HepG2 (cell line): ENCODE results near the gene CARMIL3. TPM values are rescaled to one million over a fixed set of nuclear protein-coding genes. Genes with fewer than 3 reads are reported as not detected.

Experiments
- AHDC1 ChIP-seq: sonication (generic); formaldehyde crosslinking; IDR thresholded peaks from 2 replicates; pipeline ENCODE4 v1.5.1; 2020; ENCODE audit warnings: mild to moderate bottlenecking, missing genetic modification reagents, borderline replicate concordance
- ARID4A ChIP-seq: sonication (generic); formaldehyde crosslinking; IDR thresholded peaks from 2 replicates; pipeline ENCODE4 v1.5.0; 2020; ENCODE audit warnings: mild to moderate bottlenecking, missing genetic modification reagents, borderline replicate concordance
- HNF4A ChIP-seq: sonication (generic); formaldehyde crosslinking; IDR thresholded peaks from 2 replicates; pipeline ENCODE4 v1.4.0; 2020; ENCODE audit warnings: missing genetic modification reagents
- HNRNPUL1 ChIP-seq: fragments of 200-400 bp; formaldehyde crosslinking; IDR thresholded peaks from 2 replicates; pipeline ENCODE4 v1.6.1; 2017; ENCODE audit warnings: low read depth, mild to moderate bottlenecking, low read length, moderate library complexity
- IRF9 ChIP-seq: sonication (generic); formaldehyde crosslinking; IDR thresholded peaks from 2 replicates; pipeline ENCODE4 v1.8.0; 2022; ENCODE audit warnings: missing genetic modification reagents, mild to moderate bottlenecking, borderline replicate concordance
- PLRG1 ChIP-seq: fragments of 450-650 bp; conservative IDR thresholded peaks from 2 replicates; pipeline ENCODE4 v1.6.1; 2016
- POLR2AphosphoS5 ChIP-seq: IDR thresholded peaks from 2 replicates; pipeline ENCODE4 v1.6.1; 2012; ENCODE audit warnings: low read depth, low read length
- SAP130 ChIP-seq: IDR thresholded peaks from 2 replicates; pipeline ENCODE4 v1.6.1; 2016; ENCODE audit warnings: low read depth
- SP140L ChIP-seq: sonication (generic); formaldehyde crosslinking; IDR thresholded peaks from 2 replicates; pipeline ENCODE4 v1.4.0; 2020; ENCODE audit warnings: missing genetic modification reagents, borderline replicate concordance
- TFDP2 ChIP-seq: sonication (generic); formaldehyde crosslinking; IDR thresholded peaks from 2 replicates; pipeline ENCODE4 v1.4.0; 2020; ENCODE audit warnings: missing genetic modification reagents
- ZC3H13 ChIP-seq: sonication (generic); formaldehyde crosslinking; IDR thresholded peaks from 2 replicates; pipeline ENCODE4 v1.8.1; 2023; ENCODE audit warnings: mild to moderate bottlenecking, missing genetic modification reagents, moderate library complexity
- ZFP36L1 ChIP-seq: sonication (generic); formaldehyde crosslinking; IDR thresholded peaks from 2 replicates; pipeline ENCODE4 v1.8.0; 2022; ENCODE audit warnings: mild to moderate bottlenecking, missing genetic modification reagents, moderate library complexity
- ZNF282 ChIP-seq: fragments of 450-650 bp; IDR thresholded peaks from 2 replicates; pipeline ENCODE4 v1.6.1; 2018; ENCODE audit not compliant: partially characterized antibody
- ZNF709 ChIP-seq: sonication (generic); formaldehyde crosslinking; IDR thresholded peaks from 2 replicates; pipeline ENCODE4 v1.5.0; 2020; ENCODE audit warnings: mild to moderate bottlenecking, missing genetic modification reagents
- polyA plus RNA-seq, 8 experiments: library from polyadenylated mRNA; depleted of rRNA in 3 of 8; stranded (reverse) in 7 of 8; unstranded in 1 of 8; fragments of >200 nt; fragmentation: Illumina TruSeq in 4 of 8; extraction: Trizol in 4 of 8; gene quantifications; 2 replicates each; pipeline versions ENCODE4 v1.2.1 to v1.2.3, GENCODE V29; 2011 to 2016; ENCODE audit warnings: low read depth in 4 of 8, missing spikeins in 1 of 8, mixed read lengths in 1 of 8; ENCODE audit not compliant: insufficient read depth in 1 of 8
- total RNA-seq, 5 experiments: library from RNA; depleted of rRNA; stranded (reverse); fragments of >200 nt; fragmentation: Illumina TruSeq; extraction: Trizol; gene quantifications; 2 replicates each; pipeline ENCODE4 v1.2.3, GENCODE V29; 2016; ENCODE audit warnings: low read depth in 1 of 5
- TF ChIP-seq, protein P1 (sequence below): sonication (generic); formaldehyde crosslinking; IDR thresholded peaks from 2 replicates; pipeline ENCODE4 v1.4.0; 2020; ENCODE audit warnings: low read depth, mild to moderate bottlenecking, missing genetic modification reagents

CARMIL3 gene
- total and polyA plus RNA-seq, 2 of the 13 experiments (the other 11 are each of a cell fraction or from before 2014, with no cell fraction given): 0.27 to 0.55 TPM

- TF ChIP-seq TFDP2 (CRISPR knock-in tag): peak; percentile 55; the same call in 1 of the 2 replicates
- TF ChIP-seq, protein P1, sequence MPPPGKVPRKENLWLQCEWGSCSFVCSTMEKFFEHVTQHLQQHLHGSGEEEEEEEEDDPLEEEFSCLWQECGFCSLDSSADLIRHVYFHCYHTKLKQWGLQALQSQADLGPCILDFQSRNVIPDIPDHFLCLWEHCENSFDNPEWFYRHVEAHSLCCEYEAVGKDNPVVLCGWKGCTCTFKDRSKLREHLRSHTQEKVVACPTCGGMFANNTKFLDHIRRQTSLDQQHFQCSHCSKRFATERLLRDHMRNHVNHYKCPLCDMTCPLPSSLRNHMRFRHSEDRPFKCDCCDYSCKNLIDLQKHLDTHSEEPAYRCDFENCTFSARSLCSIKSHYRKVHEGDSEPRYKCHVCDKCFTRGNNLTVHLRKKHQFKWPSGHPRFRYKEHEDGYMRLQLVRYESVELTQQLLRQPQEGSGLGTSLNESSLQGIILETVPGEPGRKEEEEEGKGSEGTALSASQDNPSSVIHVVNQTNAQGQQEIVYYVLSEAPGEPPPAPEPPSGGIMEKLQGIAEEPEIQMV (CRISPR knock-in tag): no peak; the same call in 1 of the 2 replicates
- no peak for TF ChIP-seq HNF4A (CRISPR knock-in tag)
- TF ChIP-seq IRF9 (CRISPR knock-in tag): peak; percentile 56; the same call in 1 of the 2 replicates
- no peak for TF ChIP-seq ZFP36L1 (CRISPR knock-in tag)
- no peak for TF ChIP-seq HNRNPUL1
- peak; percentile 60; the same call in 1 of the 2 replicates for TF ChIP-seq ARID4A (CRISPR knock-in tag)
- peak; percentile 70 for TF ChIP-seq SAP130
- TF ChIP-seq SP140L: no peak
- TF ChIP-seq PLRG1: no peak
- no peak for TF ChIP-seq ZNF282
- no peak for TF ChIP-seq ZC3H13
- TF ChIP-seq POLR2AphosphoS5: no peak
- TF ChIP-seq AHDC1 (CRISPR knock-in tag): no peak
- 0 out of 2 replicates have a peak, but pooled peaks have one; percentile 4 for TF ChIP-seq ZNF709 (CRISPR knock-in tag)
Observed at GRCh38 chr14:24058260-24058950, 6.6 kb downstream of the CARMIL3 start (continued).
